Fibroblast of skin of left biceps (primary cell): ENCODE data around the gene CHKA.

Source experiments
- DNase-seq, 2 experiments: peaks; one replicate each; pipeline ENCODE4 v3.0.0-alpha.2; 2013; ENCODE audit warnings: low read depth in 2 of 2

The CHKA gene

DNA sequence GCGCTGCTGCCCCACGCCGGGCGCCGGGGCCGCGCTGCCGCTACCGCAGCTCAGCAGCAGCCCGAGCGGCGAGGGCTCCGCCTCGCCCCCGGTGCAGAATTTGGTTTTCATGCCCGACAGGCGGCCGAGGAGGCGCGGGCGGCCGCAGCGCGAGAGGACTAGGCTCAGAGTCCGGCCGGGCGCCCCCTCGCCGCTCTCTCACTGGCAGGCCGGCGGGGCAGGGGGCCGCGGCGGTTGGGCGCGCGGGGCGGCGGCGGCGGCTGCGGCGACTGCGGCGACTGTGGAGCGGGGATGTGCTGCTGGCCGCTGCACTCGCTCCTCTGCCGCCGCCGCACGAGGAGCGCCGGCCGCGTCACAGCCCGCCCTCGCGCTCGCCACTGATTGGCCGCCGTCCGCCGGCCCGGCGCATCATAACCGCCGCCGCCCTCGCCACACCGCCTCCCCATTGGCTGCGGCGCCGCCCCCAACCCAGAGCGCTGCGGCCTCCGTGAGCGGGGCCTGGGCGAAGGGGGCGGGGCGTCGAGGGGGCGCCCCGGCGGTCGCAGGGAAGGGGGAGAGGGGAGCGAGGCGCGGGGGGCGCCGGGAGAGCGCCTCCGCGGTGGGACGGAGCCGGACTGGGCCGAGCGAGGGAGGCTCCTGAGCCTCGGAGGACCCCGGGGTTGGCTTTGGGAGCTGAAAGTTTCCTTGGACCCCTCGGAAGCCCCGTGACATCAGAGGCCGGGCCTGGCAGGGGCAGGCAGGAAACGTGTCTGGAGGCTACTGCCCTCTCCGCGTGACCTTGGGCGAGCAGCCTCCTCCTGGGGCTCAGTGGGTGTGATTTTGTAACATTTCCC lies at the start of gene CHKA:
TSS of gene CHKA (minus strand) at position 322 of the 833 bp plus-strand sequence. CDS start at position 111, 211 bp downstream.
- DNase-seq, result peak; percentile 75 to 79

DNA sequence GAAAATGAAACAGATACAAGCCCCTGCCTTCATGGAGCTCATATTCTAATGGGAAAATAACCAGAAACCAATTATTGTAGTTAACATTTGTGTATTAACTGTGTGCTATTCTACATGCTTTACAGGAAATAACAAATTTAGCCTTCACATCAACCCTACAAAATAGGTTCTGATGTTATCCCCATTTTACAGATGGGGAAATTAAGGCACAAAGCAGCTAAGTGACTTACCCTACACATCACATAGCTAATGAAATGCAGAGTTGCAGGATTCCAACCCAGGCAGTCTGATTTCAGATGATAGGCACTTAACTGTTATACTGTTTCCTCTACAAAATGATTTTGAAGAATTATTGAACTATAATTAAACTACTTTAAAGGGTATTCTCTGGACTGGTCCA lies 48.3 kb upstream of the CHKA start:
- DNase-seq, result no peak

DNA sequence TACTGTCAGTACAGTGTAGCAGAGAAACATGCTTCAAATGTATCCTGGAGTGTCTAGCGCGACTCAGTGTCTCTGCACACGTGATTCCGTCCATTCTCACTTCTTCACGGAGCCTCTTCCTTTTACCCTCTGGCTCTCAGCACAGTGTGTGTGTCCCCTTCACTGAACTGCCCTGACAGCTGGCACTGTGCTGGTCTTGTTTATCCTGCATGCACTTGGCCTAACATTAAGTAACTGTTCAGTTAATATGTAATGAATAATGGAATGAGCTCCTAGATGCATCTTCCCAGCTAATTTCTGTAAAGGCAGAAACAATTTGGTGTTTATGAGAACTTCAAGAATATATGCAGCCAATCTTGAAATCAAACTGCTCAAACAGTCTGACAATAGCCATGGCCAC lies 47.5 kb upstream of the CHKA start:
- DNase-seq, result no peak

GRCh38 chr11:68167474-68167873 lies 46.3 kb upstream of the CHKA start:
- no peak for DNase-seq

DNA sequence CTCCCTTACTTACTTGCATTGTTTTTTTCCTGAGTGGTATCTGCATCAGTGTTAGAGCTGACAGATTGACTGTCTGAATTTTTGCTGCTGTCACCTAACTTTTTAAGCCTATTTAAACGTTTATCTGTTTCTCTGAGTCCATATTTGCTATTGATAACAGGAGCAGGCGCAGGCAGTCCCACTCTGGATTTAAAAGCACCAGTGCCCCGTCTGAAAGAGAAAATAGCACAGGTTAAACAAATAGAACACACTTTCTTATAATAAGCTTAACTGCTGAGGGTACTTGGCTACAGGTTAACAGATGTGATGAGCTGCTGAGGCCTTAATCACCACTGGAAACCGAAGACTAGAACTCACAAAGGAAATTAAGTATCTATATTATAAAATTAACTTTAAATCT lies 45.8 kb upstream of the CHKA start:
- DNase-seq, result no peak

- DNase-seq, result no peak
Measured at GRCh38 chr11:68165601-68166000, 44.4 kb upstream of the CHKA start.

DNA sequence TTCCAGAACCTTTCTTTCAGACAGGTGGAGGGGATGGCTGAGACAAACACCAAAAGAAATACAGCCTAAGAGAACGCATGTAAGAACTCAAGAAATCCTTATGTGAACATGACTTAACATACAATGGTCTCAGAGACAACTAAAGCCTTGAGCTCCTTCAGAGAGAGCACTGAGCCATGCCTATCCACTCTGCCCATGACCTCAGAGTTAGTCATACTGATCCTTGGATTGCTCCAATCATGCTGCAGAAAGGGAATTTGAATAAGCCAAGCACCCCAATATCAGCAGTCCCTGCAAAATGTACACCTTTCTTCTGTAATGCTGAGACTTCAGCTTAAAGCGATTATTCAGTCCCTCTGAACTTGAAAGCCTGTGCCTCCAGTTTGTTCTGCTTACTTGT lies 43.2 kb upstream of the CHKA start:
- no peak for DNase-seq

DNA sequence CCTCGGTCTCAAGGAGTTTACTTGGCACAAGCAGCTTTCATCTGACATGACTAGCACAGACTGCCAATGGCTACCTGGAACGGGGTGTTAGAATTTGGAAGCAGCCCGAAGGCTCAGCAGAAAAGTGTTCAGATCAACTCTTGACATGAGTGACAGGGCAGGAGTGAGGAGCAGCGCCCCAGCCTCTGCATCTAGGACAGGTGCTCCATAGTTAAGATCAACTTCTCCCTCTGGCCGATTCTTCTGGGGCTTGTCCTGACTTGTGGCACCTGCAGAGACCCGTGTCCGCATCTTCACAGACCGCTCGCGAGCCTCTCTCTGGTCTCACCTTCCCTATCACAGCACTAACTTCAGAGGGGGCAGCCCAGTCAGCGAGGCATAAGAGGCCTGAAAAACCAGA lies 42.5 kb upstream of the CHKA start:
- DNase-seq, result no peak

GRCh38 chr11:68160100-68160695 lies 39.0 kb upstream of the CHKA start:
- DNase-seq, result no peak

DNA sequence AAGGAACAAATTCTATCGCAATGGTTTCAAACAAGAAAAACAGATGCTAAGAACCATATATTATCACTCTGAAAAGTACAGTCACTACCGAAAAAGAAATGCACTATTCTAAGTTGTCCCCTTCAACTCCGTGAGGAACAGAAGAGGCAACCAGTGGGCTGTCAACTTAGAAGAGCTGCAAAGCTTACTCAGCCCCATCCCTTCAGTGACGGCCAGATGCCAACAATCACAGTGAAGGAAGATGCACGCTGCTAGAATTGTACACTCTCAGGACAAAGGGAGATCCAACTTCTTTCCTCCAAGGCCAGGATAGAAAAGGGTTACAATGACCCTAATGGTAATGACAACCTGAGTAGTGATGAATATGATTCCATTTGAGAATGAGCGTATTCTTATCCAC lies 38.5 kb upstream of the CHKA start:
- no peak for DNase-seq

DNA sequence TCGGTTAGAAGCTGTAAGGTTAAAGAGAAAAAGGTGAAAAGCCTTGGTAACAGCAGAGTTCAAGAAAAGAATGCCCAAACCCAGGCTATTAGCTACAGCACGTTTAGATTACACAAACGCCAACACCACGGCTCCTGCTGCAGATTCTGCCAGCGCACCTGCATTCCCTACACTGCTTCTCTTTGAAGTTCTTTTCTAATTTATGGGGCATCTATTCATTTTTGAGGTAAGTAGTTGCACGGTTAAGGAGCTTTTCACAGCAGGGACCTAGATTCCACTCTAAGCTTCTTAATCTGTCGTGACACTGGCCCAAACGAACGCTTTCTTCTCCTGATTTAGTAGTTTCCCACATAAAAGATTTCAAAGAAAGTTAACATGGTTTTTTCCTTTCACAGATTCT lies 38.0 kb upstream of the CHKA start:
- no peak for DNase-seq

GRCh38 chr11:68158580-68158979 lies 37.4 kb upstream of the CHKA start:
- no peak for DNase-seq

GRCh38 chr11:68153742-68154141 lies 32.6 kb upstream of the CHKA start:
- DNase-seq, result no peak

DNA sequence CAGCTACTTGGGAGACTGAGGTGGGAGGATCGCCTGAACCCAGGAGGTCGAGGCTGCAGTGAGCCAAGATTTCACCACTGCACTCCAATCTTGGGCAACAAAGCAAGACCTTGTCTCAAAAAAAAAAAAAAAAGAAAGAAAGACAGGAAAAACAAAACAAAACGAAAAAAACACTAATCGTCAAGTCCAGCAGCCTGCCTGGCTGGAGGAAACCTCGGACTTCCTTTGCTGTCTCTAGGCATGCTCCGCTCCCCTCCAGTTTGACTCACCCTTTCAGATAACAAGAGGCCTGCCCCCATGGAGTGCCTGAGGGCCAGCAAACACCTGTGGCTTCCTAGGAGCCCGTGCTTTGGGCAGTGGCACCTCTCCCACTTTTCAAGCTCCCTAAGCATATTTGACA lies 28.8 kb upstream of the CHKA start:
- DNase-seq, result no peak

GRCh38 chr11:68149417-68149816 lies 28.2 kb upstream of the CHKA start:
- no peak for DNase-seq

DNA sequence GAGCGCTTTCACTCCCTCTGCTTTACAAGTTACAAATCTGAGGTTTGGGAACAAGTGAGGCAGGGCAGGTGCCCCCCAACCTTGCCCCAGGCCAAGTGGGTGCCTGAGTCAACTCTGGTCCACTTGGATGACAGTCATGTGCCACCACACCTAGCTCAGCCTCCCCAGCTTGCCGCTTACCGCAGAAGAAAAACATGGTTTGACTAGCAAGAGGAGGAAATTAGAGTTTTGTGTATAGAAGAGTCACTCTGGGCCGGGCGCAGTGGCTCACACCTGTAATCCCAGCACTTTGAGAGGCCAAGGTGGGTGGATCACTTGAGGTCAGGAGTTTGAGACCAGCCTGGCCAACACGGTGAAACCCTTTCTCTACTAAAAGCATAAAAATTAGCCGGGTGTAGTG lies 27.7 kb upstream of the CHKA start:
- no peak for DNase-seq

DNA sequence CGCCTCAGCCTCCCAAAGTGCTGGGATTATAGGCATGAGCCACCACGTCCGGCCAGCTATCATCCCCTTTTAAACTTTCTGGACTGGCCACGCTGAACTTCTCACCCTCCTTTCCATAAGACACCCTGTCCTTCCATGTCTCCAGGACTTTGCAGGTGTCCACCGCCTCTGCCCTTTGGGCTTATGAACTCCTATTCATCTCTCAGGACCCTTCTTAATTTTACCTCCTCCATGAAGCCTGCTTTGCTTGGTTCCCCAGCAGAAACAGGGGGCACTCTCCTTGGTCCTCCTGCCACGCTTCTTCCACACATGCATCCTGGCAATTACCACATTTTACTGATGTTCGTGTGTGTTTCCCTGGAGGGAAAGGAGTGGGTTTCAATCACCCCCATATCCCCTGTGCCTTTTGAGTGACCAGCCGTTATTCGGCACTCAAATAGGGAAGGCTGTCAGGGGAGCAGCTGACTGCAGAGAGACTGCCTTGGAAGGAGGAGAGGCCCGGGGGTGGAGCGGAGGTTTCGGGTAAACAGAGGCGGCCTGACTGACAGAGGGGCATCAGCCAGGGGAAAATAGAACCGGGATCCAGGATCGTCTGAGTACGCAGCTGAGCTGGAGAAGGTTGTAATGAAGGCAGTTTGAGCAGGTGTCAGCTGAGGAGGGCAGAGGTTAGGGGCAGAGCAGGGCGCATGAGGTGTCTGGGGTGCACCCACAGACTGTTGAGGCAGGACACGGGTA lies 27.1 kb upstream of the CHKA start:
- DNase-seq, result no peak

DNA sequence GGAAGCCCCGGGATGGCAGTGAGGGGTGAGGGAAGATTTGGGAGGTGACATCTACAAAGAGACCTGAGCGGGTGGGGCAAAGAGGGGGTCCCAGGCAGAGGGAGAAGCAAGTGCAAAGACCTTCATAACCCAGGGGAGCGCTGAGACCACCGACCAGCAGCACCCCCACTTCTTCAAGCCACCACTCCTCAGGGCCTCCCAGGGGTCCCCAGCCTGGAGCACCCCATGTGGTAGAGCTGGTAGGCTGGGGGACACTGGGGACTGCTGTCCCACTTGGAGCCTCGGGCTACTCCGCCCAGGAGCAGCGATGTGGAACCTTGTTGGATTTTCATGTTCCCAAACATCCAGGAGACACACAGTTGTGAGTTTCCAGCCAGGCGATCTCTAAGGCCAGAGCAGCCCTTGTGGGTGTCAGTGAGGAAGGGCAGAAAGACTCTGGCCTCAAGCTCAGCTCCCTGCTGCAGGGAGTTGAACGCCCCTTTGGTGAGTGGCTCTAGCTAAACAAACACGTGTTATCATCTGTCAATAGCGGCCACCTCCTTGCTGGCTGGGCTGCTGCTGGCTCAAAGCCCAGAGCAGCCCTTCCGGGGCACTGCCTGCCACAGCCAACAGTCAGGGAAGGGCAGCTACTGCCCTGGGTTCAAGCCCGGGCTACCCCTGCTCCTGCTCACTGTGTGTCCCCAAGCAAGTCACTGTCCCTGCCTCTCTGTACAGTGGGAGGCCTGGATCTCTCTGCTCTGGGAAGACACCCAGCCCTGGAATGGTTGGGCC lies 25.7 kb upstream of the CHKA start:
- DNase-seq, result no peak

DNA sequence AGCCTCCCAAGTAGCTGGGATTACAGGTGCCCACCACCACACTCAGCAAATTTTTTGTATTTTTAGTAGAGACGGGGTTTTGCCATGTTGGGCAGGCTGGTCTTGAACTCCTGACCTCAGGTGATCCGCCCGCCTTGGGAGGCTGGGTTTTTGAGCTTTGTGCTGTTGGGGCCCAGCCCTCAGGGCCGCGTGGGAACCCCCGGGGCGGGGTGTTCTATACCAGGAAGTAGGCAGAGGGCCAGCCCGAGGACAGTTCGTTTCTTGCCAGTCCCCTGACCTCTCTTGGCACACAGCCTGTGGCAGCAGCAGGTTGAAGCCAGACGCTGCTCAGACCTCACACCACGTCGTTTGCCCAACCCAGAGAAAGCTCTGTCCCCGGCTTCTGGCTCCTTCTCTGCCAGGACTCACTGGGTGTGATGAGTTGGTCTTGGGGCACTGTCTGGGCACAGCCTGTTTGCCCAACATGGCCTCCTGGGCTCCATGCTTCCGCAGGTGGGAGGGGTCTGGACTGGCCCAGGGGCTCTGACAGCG lies 24.9 kb upstream of the CHKA start:
- no peak for DNase-seq

DNA sequence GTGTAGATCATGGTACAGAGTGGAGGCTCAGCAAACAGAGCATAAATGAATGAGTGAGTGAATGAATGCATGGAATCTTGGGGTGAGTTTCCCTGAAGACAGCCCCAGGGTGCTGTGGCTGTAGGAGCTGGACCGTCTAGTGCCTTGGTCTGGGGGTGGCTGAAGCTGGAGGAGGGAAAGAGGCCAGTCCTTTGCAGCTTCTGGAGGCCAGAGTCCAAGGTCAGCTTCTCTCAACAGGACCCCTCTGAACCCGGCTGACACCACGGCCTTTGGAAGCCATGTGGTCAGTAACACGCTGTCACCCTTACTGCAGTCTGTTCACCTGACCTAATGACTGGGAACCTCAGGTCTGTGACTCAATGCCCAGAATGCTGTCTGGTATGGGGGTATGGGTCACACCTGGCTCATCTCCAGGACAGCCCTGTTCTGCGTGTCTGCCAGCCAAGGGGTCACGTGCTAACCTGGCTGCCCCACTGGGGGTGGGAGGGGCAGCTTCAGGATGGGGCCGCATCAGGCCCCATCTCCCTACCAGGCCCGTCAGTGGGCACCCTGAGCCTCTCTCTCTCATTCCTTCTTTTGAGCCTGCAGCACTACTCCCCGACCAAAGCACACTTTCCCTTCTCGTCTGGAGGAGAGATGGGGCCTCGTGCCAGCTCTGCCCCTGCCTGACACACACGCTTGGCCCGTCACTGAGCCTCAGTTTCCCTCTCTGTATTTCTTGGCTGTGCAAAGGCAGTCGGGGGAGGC lies 24.1 kb upstream of the CHKA start:
- DNase-seq, result no peak

DNA sequence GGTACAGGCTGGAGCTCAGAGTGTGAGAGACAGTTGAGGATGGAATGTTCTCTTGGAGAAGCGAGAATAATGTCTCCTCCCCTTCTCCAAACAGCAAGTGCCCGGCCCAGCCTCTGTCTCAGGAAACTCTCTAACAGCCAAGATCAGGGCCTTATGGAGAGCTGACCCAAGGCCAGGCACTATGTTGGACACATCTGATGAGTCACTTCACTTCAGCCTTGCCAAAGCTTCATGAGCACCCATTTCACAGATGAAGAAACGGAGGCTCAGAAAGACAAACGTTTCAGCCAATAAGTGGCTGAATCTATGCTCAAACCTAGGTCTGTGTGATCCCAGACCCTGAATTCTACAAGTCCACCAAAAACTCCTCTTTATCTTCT lies 22.1 kb upstream of the CHKA start:
- no peak for DNase-seq
